SK-N-SH (cell line): ENCODE results near the gene DHRS1.

Source experiments
- CTCF ChIP-seq: fragments of 200-600 bp; sonication (generic); IDR thresholded peaks from 2 replicates; pipeline ENCODE4 v1.6.1; 2017; ENCODE audit warnings: antibody characterized with exemption, mild to moderate bottlenecking, moderate library complexity
- EZH2phosphoT487 ChIP-seq: fragments of 200-600 bp; sonication (generic); IDR thresholded peaks from 2 replicates; pipeline ENCODE4 v1.6.1; 2017; ENCODE audit warnings: low read depth, mixed run types, mild to moderate bottlenecking, antibody characterized with exemption, moderate library complexity, borderline replicate concordance
- FOSL2 ChIP-seq: IDR thresholded peaks from 2 replicates; pipeline ENCODE4 v1.4.0; 2012; ENCODE audit warnings: low read depth, mild to moderate bottlenecking, moderate library complexity, borderline replicate concordance
- PBX3 ChIP-seq: IDR thresholded peaks from 2 replicates; pipeline ENCODE4; 2012

GRCh38 chr14:24271134-24271833 lies 28.3 kb downstream of the DHRS1 start, which contains the start of gene RABGGTA:
- peak; percentile 68 for TF ChIP-seq CTCF
- peak; percentile 94 for TF ChIP-seq PBX3
- TF ChIP-seq FOSL2, result no peak
- no peak for TF ChIP-seq EZH2phosphoT487
